ENCODE results near the gene PCSK4.
A peak's percentile ranks its signal among the peaks of the same experiment; 100 is the strongest.

PCSK4 gene

DNA sequence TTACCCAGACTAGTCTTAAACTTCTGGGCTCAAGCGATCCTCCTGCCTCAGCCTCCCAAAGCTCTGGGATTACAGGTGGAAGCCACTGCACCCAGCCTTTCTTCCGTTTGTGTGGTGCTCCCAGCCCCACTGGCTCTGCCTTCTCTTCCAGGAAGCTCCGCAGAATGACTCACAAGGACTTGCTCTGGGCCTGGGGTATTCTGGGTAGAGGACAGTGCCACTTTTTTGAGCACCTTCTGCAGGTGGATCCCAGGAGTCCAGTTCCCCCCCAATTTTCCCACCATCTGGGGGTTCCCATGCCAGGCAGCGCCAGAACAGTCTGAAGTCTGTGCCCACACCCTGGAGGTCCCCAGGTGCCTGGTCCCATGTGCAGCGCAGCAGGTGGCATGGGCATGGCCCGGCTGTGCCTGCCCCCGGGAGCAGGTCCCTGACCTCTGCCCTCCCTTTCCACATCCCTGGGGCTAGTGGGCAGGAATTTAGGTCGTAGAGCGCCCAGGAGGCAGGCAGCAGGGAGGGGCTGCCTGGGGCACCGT is 2.4 kb upstream of the PCSK4 start:
- no peak overlapping the region for H3K4me3 ChIP-seq (ENCODE audit: low read depth, low read length)
- no peak for DNase-seq
- TF ChIP-seq, protein P1, sequence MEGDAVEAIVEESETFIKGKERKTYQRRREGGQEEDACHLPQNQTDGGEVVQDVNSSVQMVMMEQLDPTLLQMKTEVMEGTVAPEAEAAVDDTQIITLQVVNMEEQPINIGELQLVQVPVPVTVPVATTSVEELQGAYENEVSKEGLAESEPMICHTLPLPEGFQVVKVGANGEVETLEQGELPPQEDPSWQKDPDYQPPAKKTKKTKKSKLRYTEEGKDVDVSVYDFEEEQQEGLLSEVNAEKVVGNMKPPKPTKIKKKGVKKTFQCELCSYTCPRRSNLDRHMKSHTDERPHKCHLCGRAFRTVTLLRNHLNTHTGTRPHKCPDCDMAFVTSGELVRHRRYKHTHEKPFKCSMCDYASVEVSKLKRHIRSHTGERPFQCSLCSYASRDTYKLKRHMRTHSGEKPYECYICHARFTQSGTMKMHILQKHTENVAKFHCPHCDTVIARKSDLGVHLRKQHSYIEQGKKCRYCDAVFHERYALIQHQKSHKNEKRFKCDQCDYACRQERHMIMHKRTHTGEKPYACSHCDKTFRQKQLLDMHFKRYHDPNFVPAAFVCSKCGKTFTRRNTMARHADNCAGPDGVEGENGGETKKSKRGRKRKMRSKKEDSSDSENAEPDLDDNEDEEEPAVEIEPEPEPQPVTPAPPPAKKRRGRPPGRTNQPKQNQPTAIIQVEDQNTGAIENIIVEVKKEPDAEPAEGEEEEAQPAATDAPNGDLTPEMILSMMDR (IDR thresholded peaks at IDR 0.05; ENCODE audit: low read depth, low read length, missing control alignments), result no peak
- no peaks in the 10 kb centered on the region for H3K27me3 ChIP-seq (replicated peaks)
- no peak overlapping the region for H3K27ac ChIP-seq
- no peaks in the 10 kb centered on the region for H3K36me3 ChIP-seq (replicated peaks)
- in situ Hi-C loops (cut with HindIII; ENCODE audit: low pct_ligation_motif_present, low sequenced_read_pairs), result no loop called here

DNA sequence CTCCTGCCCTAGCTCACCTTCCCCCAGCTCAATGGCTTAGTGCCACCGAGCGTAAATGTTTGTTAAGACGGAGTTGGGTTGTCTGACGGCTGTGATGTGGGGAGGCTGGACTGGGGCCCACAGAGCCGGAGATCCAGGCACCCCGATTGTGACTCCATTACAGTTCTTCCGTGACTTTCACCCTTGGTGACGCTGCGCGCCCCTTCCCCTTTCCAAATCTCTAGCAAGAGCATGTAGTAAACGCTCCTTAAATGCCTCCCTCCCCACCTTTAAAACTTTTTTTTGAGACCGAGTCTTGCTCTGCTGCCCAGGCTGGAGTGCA is 1.7 kb upstream of the PCSK4 start:
- H3K4me3 ChIP-seq (ENCODE audit: low read depth, low read length), result no peak overlapping the region
- DNase-seq, result no peak
- TF ChIP-seq, protein P1 (IDR thresholded peaks at IDR 0.05; ENCODE audit: low read depth, low read length, missing control alignments), result no peak
- H3K27me3 ChIP-seq (replicated peaks), result no peaks in the 10 kb centered on the region
- in situ Hi-C loops (cut with HindIII; ENCODE audit: low pct_ligation_motif_present, low sequenced_read_pairs), result no loop called here
- H3K27ac ChIP-seq, result no peak overlapping the region
- no peaks in the 10 kb centered on the region for H3K36me3 ChIP-seq (replicated peaks)

DNA sequence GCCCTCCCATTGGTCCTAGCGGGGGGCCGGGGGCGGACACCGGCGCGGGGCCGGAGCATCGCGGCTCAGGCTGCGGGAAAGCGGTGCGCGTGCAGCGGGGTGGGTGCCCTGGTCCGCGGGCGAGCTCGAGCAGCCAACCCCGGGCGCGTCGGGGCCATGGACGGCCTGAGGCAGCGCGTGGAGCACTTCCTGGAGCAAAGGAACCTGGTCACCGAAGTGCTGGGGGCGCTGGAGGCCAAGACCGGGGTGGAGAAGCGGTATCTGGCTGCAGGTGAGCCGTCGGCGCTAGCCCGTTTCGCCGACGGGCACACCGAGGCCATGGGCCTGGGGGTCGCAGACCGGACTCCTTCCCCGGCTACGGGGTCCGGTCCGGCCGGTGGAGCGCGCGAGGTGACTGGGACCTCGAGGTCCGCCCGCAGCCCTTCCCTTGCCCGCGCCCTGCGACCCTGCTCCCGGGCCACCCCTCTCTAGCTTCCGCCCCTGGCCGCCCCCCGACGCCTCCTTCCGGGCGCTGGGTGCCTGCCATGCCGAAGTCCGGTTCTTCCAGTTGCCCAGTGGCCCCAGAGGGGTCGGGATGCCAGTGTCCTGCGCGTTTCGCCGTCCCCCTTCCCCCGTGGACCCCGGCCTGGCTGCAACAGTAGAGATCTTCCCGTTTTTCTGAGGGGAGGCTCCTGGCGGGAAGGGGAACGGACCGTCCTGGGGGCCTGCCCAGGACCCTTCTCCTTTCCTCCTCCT is 1.1 kb upstream of the PCSK4 start, which contains the start of gene REEP6:
TSS of gene REEP6 (plus strand) at position 68 of the 735 bp plus-strand sequence. CDS start at position 157, 89 bp downstream.
- Histone ChIP-seq H3K4me3 (ENCODE audit: low read depth, low read length) (peak within 1 kb of the TSS; percentile 60), H3K36me3 (replicated peaks) (no peaks in the 10 kb centered on the region), H3K27ac (no peak within 1 kb of the TSS), H3K27me3 (replicated peaks) (no peaks in the 10 kb centered on the region)
- in situ Hi-C loops (cut with HindIII; ENCODE audit: low pct_ligation_motif_present, low sequenced_read_pairs), result no loop called here
- DNase-seq, result no peak
- TF ChIP-seq, protein P1 (IDR thresholded peaks at IDR 0.05; ENCODE audit: low read depth, low read length, missing control alignments), result no peak

DNA sequence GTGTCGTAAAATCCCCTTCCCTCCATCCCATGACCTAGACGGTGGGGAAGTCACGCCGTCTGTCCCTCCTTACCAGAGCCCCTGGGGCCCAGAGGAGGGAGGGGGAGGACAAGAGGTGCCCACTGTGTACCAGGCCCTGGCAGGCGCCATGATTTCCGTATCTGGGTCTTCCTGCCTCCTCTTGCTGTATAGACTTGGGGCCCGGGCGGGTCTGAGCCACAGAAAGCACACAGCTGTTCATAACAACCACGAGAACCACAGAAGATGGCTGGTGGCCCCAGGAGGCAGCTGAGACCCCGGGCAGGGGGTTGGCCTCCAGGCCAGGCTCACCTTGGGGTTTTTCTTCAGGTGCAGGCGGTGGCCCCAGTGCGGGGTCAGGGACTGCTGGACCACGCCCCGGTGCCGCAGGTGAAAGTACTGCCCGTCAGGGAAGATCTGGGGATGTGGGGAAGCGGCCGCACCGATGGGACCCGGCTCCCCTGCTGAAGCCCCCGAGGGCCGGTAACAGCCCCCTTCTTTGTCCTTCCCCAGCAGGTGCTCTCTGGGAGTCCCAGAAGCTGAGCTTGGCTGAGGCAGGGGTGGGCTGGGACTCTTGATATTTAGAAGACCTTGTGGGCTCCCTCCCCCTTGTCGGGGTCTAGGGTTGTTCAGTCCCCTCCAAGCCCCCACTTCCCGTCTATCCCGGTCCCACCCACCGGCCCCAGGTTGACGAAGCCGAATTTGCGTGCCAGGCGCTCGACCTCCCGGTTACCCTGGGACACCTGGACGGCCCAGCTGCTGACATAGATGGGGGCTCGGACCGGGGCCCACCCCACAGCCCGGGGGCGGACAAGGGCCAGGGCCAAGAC is 463 bp downstream of the PCSK4 start:
- in situ Hi-C loops (cut with HindIII; ENCODE audit: low pct_ligation_motif_present, low sequenced_read_pairs), result no loop called here
- peak overlapping the region; percentile 60 for H3K4me3 ChIP-seq (ENCODE audit: low read depth, low read length)
- no peak overlapping the region for H3K27ac ChIP-seq
- no peak for DNase-seq
- H3K27me3 ChIP-seq (replicated peaks), result no peaks in the 10 kb centered on the region
- no peaks in the 10 kb centered on the region for H3K36me3 ChIP-seq (replicated peaks)
- TF ChIP-seq, protein P1 (IDR thresholded peaks at IDR 0.05; ENCODE audit: low read depth, low read length, missing control alignments), result no peak

DNA sequence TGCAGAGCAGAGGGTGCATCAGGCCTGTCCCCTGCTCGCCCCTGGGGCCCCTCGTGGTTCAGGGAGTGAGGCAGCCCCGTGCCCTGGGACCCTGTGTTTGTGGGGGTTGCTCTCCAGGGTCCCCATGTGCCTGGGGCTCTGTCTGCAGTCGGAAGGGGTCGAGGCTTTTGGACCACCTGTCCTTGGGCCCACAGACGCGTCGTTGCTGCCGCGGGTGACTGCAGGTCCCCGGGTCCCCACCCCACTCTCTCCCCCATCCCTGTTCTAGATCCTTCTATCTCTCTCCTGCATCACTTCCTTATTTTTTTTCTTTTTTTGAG is 1.9 kb downstream of the PCSK4 start:
- Histone ChIP-seq H3K36me3 (replicated peaks) (no peaks in the 10 kb centered on the region), H3K27me3 (replicated peaks) (no peaks in the 10 kb centered on the region), H3K27ac (no peak overlapping the region), H3K4me3 (ENCODE audit: low read depth, low read length) (no peak overlapping the region)
- in situ Hi-C loops (cut with HindIII; ENCODE audit: low pct_ligation_motif_present, low sequenced_read_pairs), result no loop called here
- TF ChIP-seq, protein P1 (IDR thresholded peaks at IDR 0.05; ENCODE audit: low read depth, low read length, missing control alignments), result no peak
- DNase-seq, result no peak

Measured in brain microvascular endothelial cell (primary cell).